Measurements from ENCODE around the gene JPT2. TPM values are rescaled to one million over a fixed set of nuclear protein-coding genes. Genes with fewer than 3 reads are reported as not detected.

JPT2 gene
- total RNA-seq, 4 donors from 2014 or later, result 12.0 to 31.5 (median 25.1) TPM

GRCh38 chr16:1724491-1724890, 46.4 kb downstream of the JPT2 start:
- H3K4me3 ChIP-seq, result no peak overlapping the region

GRCh38 chr16:1726661-1727502, 48.8 kb downstream of the JPT2 start:
- intact Hi-C loops (cut with DNase I; ENCODE audit: low total_unique reads), result no loop called here
- Histone ChIP-seq H3K4me1 (peaks cover 10 to 20% (median 16%) of the 10 kb centered on the region in 4 donors), H3K36me3 (peaks cover 0 to 17% (median 3%) of the 10 kb centered on the region in 4 donors), H3K27me3 (no peaks in the 10 kb centered on the region), H3K4me3 (no peak overlapping the region), H3K9me3 (no peaks in the 10 kb centered on the region), H3K27ac (no peak overlapping the region)
- no peak for DNase-seq
- 94 to 96% methylated on average over 14 to 28 of the region's 32 CpGs for WGBS, 2 donors (ENCODE audit: low coverage in 1 of 2)
- TF ChIP-seq POLR2A (IDR thresholded peaks at IDR 0.05) (no peak), POLR2AphosphoS5 (IDR thresholded peaks at IDR 0.05) (no peak), CTCF (IDR thresholded peaks at IDR 0.05) (no peak), EP300 (IDR thresholded peaks at IDR 0.05; ENCODE audit: low read depth) (no peak)
- in situ Hi-C loops (cut with MboI; ENCODE audit: low pct_ligation_motif_present in 1 of 4, low pct_unique_long_range_greater_than_20kb in 1 of 4, low sequenced_read_pairs in 3 of 4), result no loop called here

More at GRCh38 chr16:1724491-1724890, 46.4 kb downstream of the JPT2 start:
- Histone ChIP-seq H3K27me3 (no peaks in the 10 kb centered on the region), H3K9me3 (no peaks in the 10 kb centered on the region), H3K36me3 (peaks cover 0 to 17% (median 3%) of the 10 kb centered on the region in 4 donors), H3K4me1 (peaks cover 11 to 33% (median 26%) of the 10 kb centered on the region in 4 donors), H3K27ac (no peak overlapping the region)
- WGBS, 2 donors (ENCODE audit: low coverage in 1 of 2), result 98% methylated on average over 12 of the region's 12 CpGs; no CpG with 5 or more reads in 1 of the 2 donors
- intact Hi-C loops (cut with DNase I; ENCODE audit: low total_unique reads) (no loop called here), in situ Hi-C loops (cut with MboI; ENCODE audit: low pct_ligation_motif_present in 1 of 4, low pct_unique_long_range_greater_than_20kb in 1 of 4, low sequenced_read_pairs in 3 of 4) (no loop called here)
- TF ChIP-seq EP300 (IDR thresholded peaks at IDR 0.05; ENCODE audit: low read depth) (no peak), POLR2A (IDR thresholded peaks at IDR 0.05) (no peak), POLR2AphosphoS5 (IDR thresholded peaks at IDR 0.05) (no peak), CTCF (IDR thresholded peaks at IDR 0.05) (no peak)
- no peak for DNase-seq

GRCh38 chr16:1727651-1728624, 49.9 kb downstream of the JPT2 start:
- Histone ChIP-seq H3K4me1 (peaks cover 3 to 9% (median 6%) of the 10 kb centered on the region in 4 donors), H3K27me3 (no peaks in the 10 kb centered on the region), H3K4me3 (no peak overlapping the region), H3K36me3 (peaks cover 0 to 17% (median 3%) of the 10 kb centered on the region in 4 donors), H3K27ac (no peak overlapping the region), H3K9me3 (no peaks in the 10 kb centered on the region)
- no peak for DNase-seq
- no peak for TF ChIP-seq CTCF (IDR thresholded peaks at IDR 0.05)
- no peak for TF ChIP-seq POLR2AphosphoS5 (IDR thresholded peaks at IDR 0.05)
- TF ChIP-seq POLR2A (IDR thresholded peaks at IDR 0.05), result no peak
- TF ChIP-seq EP300 (IDR thresholded peaks at IDR 0.05; ENCODE audit: low read depth), result no peak
- in situ Hi-C loops (cut with MboI; ENCODE audit: low pct_ligation_motif_present in 1 of 4, low pct_unique_long_range_greater_than_20kb in 1 of 4, low sequenced_read_pairs in 3 of 4) (no loop called here), intact Hi-C loops (cut with DNase I; ENCODE audit: low total_unique reads) (no loop called here)
- 92% methylated on average over 37 of the region's 37 CpGs; no CpG with 5 or more reads in 1 of the 2 donors for WGBS, 2 donors (ENCODE audit: low coverage in 1 of 2)

- Histone ChIP-seq H3K27ac (no peak overlapping the region), H3K27me3 (no peaks in the 10 kb centered on the region), H3K36me3 (peaks cover 0 to 17% (median 3%) of the 10 kb centered on the region in 4 donors), H3K4me1 (no peaks in the 10 kb centered on the region), H3K9me3 (no peaks in the 10 kb centered on the region), H3K4me3 (no peak overlapping the region)
- TF ChIP-seq POLR2AphosphoS5 (IDR thresholded peaks at IDR 0.05), result no peak
- no peak for TF ChIP-seq EP300 (IDR thresholded peaks at IDR 0.05; ENCODE audit: low read depth)
- TF ChIP-seq POLR2A (IDR thresholded peaks at IDR 0.05), result no peak
- TF ChIP-seq CTCF (IDR thresholded peaks at IDR 0.05), result no peak
- 94 to 95% methylated on average over 8 to 18 of the region's 18 CpGs for WGBS, 2 donors (ENCODE audit: low coverage in 1 of 2)
- DNase-seq, result no peak
- in situ Hi-C loops (cut with MboI; ENCODE audit: low pct_ligation_motif_present in 1 of 4, low pct_unique_long_range_greater_than_20kb in 1 of 4, low sequenced_read_pairs in 3 of 4) (no loop called here), intact Hi-C loops (cut with DNase I; ENCODE audit: low total_unique reads) (no loop called here)
These were observed 50.9 kb downstream of the JPT2 start for GRCh38 chr16:1729026-1729425.
